ENCODE measurements around the gene GABRG1. TPM values are rescaled to one million over a fixed set of nuclear protein-coding genes. Genes with fewer than 3 reads are reported as not detected.

GABRG1 gene
- total and polyA plus RNA-seq, 11 donors = 0.07 TPM; not detected in 10

DNA sequence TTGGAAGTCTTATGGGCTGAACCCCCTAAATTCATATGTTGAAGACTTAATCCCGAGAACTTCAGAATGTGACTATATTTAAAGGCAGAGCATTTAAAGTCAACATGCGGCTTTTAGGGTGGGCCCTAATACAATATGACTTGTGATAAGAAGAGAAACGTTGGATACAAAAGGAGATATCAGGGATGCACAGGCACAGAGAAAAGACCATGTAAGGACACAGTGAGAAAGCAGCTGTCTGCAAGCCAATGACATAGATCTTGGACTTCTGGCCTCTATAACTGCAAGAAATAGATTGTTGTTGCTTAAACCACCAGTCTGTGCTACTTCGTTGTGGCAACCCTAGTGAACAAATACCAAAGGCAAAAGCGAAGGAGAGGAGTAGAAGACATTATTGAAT is 42.2 kb downstream of the GABRG1 start:
- H3K4me1 ChIP-seq = no peaks in the 10 kb centered on the region
- intact Hi-C loops (cut with DNase I) = no loop called here
- no peak overlapping the region for H3K27ac ChIP-seq
- TF ChIP-seq, protein P1, sequence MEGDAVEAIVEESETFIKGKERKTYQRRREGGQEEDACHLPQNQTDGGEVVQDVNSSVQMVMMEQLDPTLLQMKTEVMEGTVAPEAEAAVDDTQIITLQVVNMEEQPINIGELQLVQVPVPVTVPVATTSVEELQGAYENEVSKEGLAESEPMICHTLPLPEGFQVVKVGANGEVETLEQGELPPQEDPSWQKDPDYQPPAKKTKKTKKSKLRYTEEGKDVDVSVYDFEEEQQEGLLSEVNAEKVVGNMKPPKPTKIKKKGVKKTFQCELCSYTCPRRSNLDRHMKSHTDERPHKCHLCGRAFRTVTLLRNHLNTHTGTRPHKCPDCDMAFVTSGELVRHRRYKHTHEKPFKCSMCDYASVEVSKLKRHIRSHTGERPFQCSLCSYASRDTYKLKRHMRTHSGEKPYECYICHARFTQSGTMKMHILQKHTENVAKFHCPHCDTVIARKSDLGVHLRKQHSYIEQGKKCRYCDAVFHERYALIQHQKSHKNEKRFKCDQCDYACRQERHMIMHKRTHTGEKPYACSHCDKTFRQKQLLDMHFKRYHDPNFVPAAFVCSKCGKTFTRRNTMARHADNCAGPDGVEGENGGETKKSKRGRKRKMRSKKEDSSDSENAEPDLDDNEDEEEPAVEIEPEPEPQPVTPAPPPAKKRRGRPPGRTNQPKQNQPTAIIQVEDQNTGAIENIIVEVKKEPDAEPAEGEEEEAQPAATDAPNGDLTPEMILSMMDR (IDR thresholded peaks at IDR 0.05) = no peak
- no peak for TF ChIP-seq POLR2A (IDR thresholded peaks at IDR 0.05)
- ATAC-seq (no peak), DNase-seq (no peak)
- H3K27me3 ChIP-seq = no peaks in the 10 kb centered on the region
- no peaks in the 10 kb centered on the region for H3K36me3 ChIP-seq
- no peak overlapping the region for H3K4me3 ChIP-seq
- WGBS, 4 donors = 62 to 69% (median 67%) methylated on average over 5 of the region's 5 CpGs
- no peaks in the 10 kb centered on the region for H3K9me3 ChIP-seq

DNA sequence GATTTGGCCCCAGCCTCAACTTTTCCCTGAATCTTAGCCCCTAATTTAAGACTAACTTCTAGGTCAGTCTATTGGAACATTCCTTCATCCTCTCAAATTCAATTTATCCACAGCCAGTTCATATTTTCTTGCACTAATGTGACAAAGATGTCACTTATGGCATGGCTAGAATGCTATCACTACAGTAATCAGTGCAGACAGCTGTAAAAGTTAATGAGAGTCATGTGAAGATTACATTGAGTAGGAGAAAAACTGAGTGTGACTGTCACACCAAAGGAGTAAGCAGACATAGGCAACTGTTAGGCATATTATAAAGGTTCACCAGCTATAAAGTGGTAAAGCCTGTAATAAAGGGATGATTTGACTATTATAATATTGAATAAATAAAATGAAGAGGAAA is 42.6 kb downstream of the GABRG1 start:
- DNase-seq = no peak

DNA sequence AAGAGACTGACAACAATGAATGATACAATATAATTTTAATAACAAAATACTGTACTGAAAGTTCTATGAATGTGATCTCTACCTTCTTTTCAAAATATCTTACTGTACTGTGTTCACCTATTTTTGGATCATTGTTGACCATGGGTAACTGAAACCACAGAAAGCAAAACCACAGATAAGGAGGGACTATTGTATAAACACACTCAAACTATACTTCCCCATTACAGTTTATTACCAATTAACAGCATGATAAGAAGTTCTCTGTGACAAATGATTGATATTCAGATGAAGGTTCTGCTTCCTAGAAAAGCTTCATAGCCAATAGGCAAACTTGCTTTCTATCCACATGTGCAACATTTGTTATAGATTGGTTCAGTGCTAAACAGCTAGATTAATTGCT is 50.1 kb downstream of the GABRG1 start:
- intact Hi-C loops (cut with DNase I) = no loop called here
- Histone ChIP-seq H3K9me3 (no peaks in the 10 kb centered on the region), H3K4me1 (no peaks in the 10 kb centered on the region), H3K27me3 (no peaks in the 10 kb centered on the region), H3K4me3 (no peak overlapping the region), H3K27ac (no peak overlapping the region), H3K36me3 (no peaks in the 10 kb centered on the region)
- no peak for ATAC-seq
- TF ChIP-seq, protein P1 (IDR thresholded peaks at IDR 0.05) = no peak
- no peak for TF ChIP-seq POLR2A (IDR thresholded peaks at IDR 0.05)
- DNase-seq = no peak

More for the DNA sequence above, 42.6 kb downstream of the GABRG1 start:
- TF ChIP-seq POLR2A (IDR thresholded peaks at IDR 0.05) = no peak
- TF ChIP-seq, protein P1 (IDR thresholded peaks at IDR 0.05) = no peak
- H3K9me3 ChIP-seq = no peaks in the 10 kb centered on the region
- intact Hi-C loops (cut with DNase I) = no loop called here
- no peaks in the 10 kb centered on the region for H3K27me3 ChIP-seq
- H3K4me1 ChIP-seq = no peaks in the 10 kb centered on the region
- H3K4me3 ChIP-seq = no peak overlapping the region
- ATAC-seq = no peak
- no peaks in the 10 kb centered on the region for H3K36me3 ChIP-seq
- H3K27ac ChIP-seq = no peak overlapping the region

DNA sequence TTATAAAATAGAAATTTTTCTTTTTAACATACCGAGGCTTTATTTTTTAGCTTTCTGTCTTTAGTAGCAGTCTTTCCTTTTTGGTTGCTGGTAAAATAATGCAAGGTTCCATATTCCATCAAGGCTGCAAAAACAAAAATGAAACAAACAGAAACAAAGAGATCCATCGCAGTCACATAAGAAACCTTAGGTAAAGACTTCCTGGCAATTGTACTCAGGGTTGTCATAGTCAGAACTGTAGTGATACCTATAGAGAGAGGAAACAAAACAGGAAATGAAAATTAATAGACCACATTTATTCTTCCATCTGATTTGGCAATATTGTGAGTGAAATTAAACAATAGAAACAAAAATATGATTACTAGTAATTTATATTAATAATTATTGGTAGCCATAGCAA is 72.5 kb downstream of the GABRG1 start:
- Histone ChIP-seq H3K27me3 (no peaks in the 10 kb centered on the region), H3K36me3 (no peaks in the 10 kb centered on the region), H3K4me3 (no peak overlapping the region), H3K27ac (no peak overlapping the region), H3K9me3 (no peaks in the 10 kb centered on the region), H3K4me1 (no peaks in the 10 kb centered on the region)
- ATAC-seq (no peak), DNase-seq (no peak)
- TF ChIP-seq POLR2A (IDR thresholded peaks at IDR 0.05) = no peak
- TF ChIP-seq, protein P1 (IDR thresholded peaks at IDR 0.05) = no peak
- 71 to 87% (median 83%) methylated on average over 2 of the region's 2 CpGs for WGBS, 4 donors
- intact Hi-C loops (cut with DNase I) = no loop called here

Measured in heart left ventricle (tissue), 16 donors.